Fibroblast of mammary gland (primary cell): ENCODE results near the gene LRRC74A.
"Not testable (repeated sequence)": the region's sequence is repeated elsewhere in the genome, so short reads cannot be mapped to it uniquely, and the experiment has no call there.

Source experiments
- DNase-seq: peaks from one replicate; pipeline ENCODE4 v3.0.0-alpha.2; 2010; ENCODE audit warnings: low read depth
- H3K4me3 ChIP-seq: 2 replicates; pipeline ENCODE4 v1.5.1; 2011; ENCODE audit warnings: low read depth, mild to moderate bottlenecking, low read length, moderate library complexity; ENCODE audit not compliant: control insufficient read depth
- TF ChIP-seq, protein P1 (sequence below): conservative IDR thresholded peaks from 2 replicates; pipeline ENCODE4 v1.5.1; 2011; ENCODE audit warnings: low read depth, low read length, inconsistent platforms; ENCODE audit not compliant: control insufficient read depth, insufficient read depth

The LRRC74A gene

DNA sequence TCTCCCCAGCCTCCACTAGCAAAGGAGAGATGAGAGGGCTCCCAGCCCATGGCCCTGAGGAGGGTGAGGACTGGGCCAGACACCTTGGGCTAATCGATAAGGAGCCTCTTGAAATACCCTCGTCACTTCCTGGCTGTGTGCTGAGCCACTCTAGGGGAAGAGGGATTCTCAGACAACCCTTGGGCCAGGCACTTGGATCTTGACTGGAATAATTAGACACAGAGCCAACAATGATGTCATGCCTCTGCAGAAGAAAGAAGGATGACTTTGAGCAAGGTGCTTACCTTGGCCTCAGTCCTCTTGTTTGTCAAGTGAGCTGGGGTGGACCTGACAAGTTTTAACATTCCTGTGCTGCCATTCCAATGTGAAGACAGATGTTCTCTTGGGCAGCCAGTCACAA is 83.1 kb downstream of the LRRC74A start:
- no peak overlapping the region for H3K4me3 ChIP-seq
- TF ChIP-seq, protein P1, sequence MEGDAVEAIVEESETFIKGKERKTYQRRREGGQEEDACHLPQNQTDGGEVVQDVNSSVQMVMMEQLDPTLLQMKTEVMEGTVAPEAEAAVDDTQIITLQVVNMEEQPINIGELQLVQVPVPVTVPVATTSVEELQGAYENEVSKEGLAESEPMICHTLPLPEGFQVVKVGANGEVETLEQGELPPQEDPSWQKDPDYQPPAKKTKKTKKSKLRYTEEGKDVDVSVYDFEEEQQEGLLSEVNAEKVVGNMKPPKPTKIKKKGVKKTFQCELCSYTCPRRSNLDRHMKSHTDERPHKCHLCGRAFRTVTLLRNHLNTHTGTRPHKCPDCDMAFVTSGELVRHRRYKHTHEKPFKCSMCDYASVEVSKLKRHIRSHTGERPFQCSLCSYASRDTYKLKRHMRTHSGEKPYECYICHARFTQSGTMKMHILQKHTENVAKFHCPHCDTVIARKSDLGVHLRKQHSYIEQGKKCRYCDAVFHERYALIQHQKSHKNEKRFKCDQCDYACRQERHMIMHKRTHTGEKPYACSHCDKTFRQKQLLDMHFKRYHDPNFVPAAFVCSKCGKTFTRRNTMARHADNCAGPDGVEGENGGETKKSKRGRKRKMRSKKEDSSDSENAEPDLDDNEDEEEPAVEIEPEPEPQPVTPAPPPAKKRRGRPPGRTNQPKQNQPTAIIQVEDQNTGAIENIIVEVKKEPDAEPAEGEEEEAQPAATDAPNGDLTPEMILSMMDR = no peak
- DNase-seq = no peak

DNA sequence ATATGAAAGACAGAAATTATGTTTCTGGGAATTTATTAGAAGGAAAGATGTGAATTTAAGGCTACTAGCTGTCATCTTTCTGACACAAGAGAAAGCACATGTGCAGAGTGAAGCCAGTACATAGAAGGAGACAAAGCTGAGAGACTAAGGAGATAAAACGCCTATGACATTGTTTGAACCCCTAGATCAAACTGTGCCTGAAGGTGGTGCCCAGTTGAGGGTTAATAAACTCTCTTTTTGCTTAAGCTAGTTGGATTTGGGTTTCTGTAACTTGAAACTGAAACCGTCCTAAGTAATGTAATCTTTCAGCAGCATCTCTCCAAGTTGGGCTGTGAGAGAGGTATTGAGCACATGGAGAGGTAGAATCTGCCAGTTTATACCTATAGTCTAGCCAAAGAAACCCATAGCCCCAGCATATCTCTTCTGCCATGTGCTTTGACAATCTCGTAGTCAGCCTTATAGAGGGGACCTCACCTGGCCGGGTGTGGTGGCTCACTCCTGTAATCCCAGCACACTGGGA is 84.2 kb downstream of the LRRC74A start:
- no peak for DNase-seq
- TF ChIP-seq, protein P1 = no peak
- no peak overlapping the region for H3K4me3 ChIP-seq

DNA sequence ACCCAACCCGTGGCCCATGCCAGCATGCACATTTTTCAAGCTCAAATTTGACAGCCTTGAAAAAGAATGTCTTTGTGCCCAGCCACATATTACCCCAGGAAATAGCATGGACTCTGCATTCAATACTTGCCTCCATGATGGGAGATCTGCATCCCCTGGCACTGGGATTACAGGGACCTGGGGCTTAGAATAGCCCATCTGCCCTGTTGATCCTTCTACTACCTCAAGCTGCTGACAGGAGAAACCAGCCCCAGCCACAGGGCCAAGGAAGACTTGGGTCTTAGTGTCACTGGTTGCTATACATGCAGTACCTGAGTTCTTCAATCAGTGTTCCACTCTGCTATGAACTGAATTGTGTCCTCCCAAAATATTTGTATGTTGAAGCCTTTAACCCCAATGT is 85.3 kb downstream of the LRRC74A start:
- H3K4me3 ChIP-seq = no peak overlapping the region
- no peak for DNase-seq
- TF ChIP-seq, protein P1 = no peak

DNA sequence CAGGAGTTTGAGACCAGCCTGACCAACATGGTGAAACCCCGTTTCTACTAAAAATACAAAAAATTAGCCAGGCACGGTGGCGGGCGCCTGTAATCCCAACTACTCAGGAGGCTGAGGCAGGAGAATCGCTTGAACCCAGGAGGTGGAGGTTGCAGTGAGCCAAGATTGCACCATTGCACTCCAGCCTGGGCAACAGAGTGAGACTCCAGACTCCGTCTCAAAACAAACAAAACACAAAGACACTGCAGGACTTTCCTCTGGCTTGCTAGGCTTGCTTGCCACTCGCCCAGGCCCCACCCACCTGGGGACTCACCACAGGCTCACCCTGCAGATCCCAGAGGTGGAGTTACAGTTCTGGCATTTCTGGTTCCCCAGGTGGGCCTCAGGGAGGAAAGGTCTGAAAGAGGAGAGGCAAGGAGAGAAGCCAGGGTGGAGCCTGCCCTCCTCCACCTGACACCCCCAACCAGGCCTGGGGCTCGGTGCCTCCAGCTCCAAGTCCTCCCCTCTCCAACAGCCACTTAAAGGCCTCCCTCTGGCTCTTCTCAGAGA is 88.4 kb downstream of the LRRC74A start:
- H3K4me3 ChIP-seq, DNase-seq: not testable (repeated sequence)

DNA sequence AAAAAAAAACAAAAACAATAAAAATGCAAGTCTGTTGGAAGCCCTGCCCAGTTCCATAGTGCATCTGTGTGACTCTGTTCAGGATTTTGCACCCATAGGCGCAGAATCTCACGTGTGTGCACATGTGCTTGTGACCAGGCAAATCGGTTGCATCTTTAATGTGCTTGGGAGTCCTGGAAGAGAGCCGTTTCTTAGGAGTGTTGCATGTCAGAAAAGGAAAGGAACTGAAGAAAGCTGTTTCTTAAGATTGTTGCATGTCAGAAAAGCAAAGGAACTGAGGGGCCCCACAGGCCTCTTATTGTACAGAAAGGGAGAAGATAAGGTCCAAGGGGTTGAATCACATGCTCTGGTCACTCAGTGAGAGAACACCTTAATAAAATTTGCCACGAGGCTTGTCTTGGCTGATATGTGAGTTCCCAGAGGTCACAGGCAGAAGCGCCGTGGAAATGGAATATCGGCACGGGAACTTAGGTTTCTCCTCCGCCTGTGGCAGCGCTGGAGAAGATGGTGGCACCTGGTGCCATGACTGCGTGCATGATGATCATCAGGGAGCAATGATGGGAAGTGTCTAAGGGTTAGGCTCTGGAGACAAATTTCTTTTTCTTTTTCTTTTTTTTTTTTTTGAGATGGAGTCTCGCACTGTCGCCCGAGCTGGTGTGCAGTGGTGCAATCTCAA is 90.0 kb downstream of the LRRC74A start:
- H3K4me3 ChIP-seq = no peak overlapping the region
- TF ChIP-seq, protein P1 = no peak
- no peak for DNase-seq

DNA sequence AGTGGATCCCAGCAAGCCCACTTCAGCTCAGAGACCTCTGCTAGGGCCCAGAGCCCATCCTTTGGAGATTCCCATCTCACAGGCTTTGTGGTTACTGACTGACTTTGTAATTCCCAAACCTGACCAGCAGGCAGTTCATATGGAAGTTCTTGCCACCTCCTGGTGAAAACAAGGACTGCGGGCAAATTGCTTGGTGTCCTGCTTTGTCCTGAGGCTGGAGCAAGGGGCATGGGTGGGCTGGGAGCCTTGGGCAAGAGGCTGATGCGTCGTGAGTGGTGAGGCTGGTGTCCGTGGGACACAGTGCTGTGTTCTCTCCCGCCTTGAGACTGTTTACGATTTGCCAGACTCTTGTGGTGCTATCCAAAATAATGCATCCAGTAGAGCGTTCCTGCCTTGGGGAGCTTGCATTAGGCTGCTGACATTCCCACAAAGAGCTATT is 91.0 kb downstream of the LRRC74A start:
- H3K4me3 ChIP-seq = no peak overlapping the region
- TF ChIP-seq, protein P1 = peak; percentile 94
- peak; percentile 84 for DNase-seq

DNA sequence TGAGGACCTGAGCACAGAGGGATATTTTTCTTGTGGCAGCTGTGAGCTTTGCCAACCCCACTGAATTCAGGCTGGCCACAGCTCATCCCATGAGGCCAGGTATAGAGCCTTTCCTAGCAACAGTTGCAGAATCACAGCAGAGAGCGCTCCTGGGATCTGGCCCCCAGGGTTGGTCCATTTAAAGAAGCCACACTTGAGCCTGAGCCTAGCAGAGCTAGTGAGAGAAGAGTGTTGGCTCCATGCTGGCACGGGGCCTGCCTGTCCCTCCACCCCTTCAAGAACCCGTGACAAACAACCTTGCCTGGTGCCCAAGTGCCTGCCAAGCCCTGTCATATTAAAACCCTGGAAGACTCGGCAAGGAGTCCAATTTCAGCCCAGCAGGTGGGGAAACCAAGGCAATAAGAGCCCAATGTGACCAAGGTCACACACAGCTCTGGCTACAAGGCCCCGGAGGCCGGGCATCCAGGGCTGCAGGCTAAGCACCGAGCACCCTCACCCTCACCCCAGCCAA is 91.6 kb downstream of the LRRC74A start:
- no peak overlapping the region for H3K4me3 ChIP-seq
- DNase-seq = no peak
- TF ChIP-seq, protein P1 = no peak
